Suprapubic skin (tissue), 4 donors: ENCODE data around the gene CDH6. TPM values are rescaled to one million over a fixed set of nuclear protein-coding genes. Genes with fewer than 3 reads are reported as not detected.
A peak's percentile ranks its signal among the peaks of the same experiment; 100 is the strongest.

Experiments
- DNase-seq, 2 donors: peaks; one replicate each; pipeline ENCODE4 v3.0.0-alpha.2; 2019; ENCODE audit warnings: low spot score in 2 of 2
- H3K27ac ChIP-seq: fragments of 200-600 bp; sonication (generic); one replicate; pipeline ENCODE4 v1.5.1; 2019
- H3K27me3 ChIP-seq: fragments of 200-600 bp; sonication (generic); one replicate; pipeline ENCODE4 v1.5.1; 2019
- H3K36me3 ChIP-seq: fragments of 200-600 bp; sonication (generic); one replicate; pipeline ENCODE4 v1.5.1; 2019
- H3K4me1 ChIP-seq: fragments of 200-600 bp; sonication (generic); one replicate; pipeline ENCODE4 v1.5.1; 2019
- H3K4me3 ChIP-seq: fragments of 200-600 bp; sonication (generic); one replicate; pipeline ENCODE4 v1.5.1; 2019; ENCODE audit warnings: mild to moderate bottlenecking
- H3K9me3 ChIP-seq: fragments of 200-600 bp; sonication (generic); one replicate; pipeline ENCODE4 v1.5.1; 2019
- EP300 ChIP-seq: sonication (generic); formaldehyde crosslinking; IDR thresholded peaks from one replicate; pipeline ENCODE4 v1.6.1; 2017; ENCODE audit warnings: antibody characterized with exemption
- POLR2A ChIP-seq, 2 donors: fragments of 450-650 bp; IDR thresholded peaks; one replicate each; pipeline ENCODE4 v1.6.1; 2017; ENCODE audit warnings: antibody characterized with exemption in 2 of 2, mild to moderate bottlenecking in 2 of 2, moderate library complexity in 2 of 2
- POLR2AphosphoS5 ChIP-seq, 3 donors: sonication (generic); formaldehyde crosslinking; IDR thresholded peaks; one replicate each; pipeline ENCODE4 v1.6.1; 2017; ENCODE audit warnings: antibody characterized with exemption in 3 of 3
- WGBS: methylation state at CpG from one replicate; pipeline ENCODE4 v1.1.5; 2018; 5-methylcytosine and 5-hydroxymethylcytosine counted together
- total RNA-seq, 4 donors: library from RNA; depleted of rRNA; stranded (reverse); fragments of >200 nt; gene quantifications; one replicate each; pipeline ENCODE4 v1.1.0, GENCODE V29; 2016
- TF ChIP-seq, protein P1 (sequence below), 2 donors: fragments of 200-600 bp in 1 of 2; fragments of 450-650 bp in 1 of 2; sonication (generic) in 1 of 2; IDR thresholded peaks; one replicate each; pipeline ENCODE4 v1.5.1; 2016 to 2019; ENCODE audit warnings: antibody characterized with exemption in 2 of 2, mild to moderate bottlenecking in 1 of 2, moderate library complexity in 1 of 2

Gene CDH6
- total RNA-seq, 4 donors from 2014 or later, result 0.36 to 1.8 (median 0.75) TPM

- H3K36me3 ChIP-seq, result no peaks in the 10 kb centered on the region
- no peak for DNase-seq
- H3K9me3 ChIP-seq, result no peaks in the 10 kb centered on the region
- no peaks in the 10 kb centered on the region for H3K27me3 ChIP-seq
- peaks cover 9% of the 10 kb centered on the region for H3K4me1 ChIP-seq
- no peak overlapping the region for H3K27ac ChIP-seq
- 83% methylated on average over 6 of the region's 6 CpGs for WGBS
- H3K4me3 ChIP-seq, result no peak overlapping the region
- TF ChIP-seq, protein P1, sequence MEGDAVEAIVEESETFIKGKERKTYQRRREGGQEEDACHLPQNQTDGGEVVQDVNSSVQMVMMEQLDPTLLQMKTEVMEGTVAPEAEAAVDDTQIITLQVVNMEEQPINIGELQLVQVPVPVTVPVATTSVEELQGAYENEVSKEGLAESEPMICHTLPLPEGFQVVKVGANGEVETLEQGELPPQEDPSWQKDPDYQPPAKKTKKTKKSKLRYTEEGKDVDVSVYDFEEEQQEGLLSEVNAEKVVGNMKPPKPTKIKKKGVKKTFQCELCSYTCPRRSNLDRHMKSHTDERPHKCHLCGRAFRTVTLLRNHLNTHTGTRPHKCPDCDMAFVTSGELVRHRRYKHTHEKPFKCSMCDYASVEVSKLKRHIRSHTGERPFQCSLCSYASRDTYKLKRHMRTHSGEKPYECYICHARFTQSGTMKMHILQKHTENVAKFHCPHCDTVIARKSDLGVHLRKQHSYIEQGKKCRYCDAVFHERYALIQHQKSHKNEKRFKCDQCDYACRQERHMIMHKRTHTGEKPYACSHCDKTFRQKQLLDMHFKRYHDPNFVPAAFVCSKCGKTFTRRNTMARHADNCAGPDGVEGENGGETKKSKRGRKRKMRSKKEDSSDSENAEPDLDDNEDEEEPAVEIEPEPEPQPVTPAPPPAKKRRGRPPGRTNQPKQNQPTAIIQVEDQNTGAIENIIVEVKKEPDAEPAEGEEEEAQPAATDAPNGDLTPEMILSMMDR (IDR thresholded peaks at IDR 0.05), result no peak
- TF ChIP-seq POLR2A (IDR thresholded peaks at IDR 0.05) (no peak), POLR2AphosphoS5 (IDR thresholded peaks at IDR 0.05) (no peak), EP300 (no peak)
Measured at GRCh38 chr5:31271567-31271966, 78.1 kb downstream of the CDH6 start.

DNA sequence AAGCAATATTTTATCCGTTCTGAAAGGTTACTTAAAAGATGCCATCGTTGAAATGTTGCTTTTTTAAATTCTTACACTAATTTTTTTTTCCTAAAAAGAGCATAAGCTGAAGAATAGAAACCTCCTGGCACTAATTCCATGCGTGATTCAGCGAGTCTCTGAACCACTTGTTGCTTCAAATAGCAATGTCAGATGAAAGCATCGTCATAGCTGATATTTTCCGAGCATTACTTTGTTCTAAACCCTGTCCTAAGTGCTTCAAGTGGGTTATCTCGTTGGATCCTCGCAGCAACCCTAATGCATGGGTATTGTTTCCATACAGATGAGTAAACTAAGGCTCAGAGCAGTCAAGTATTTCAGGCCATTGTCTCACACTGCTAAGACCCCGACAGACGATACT, 79.7 kb downstream of the CDH6 start:
- no peak for DNase-seq
- TF ChIP-seq POLR2AphosphoS5 (IDR thresholded peaks at IDR 0.05) (no peak), POLR2A (IDR thresholded peaks at IDR 0.05) (no peak), EP300 (no peak)
- TF ChIP-seq, protein P1 (IDR thresholded peaks at IDR 0.05), result no peak
- no peak overlapping the region for H3K27ac ChIP-seq
- WGBS, result 75% methylated on average over 10 of the region's 10 CpGs
- no peaks in the 10 kb centered on the region for H3K9me3 ChIP-seq
- no peak overlapping the region for H3K4me3 ChIP-seq
- no peaks in the 10 kb centered on the region for H3K27me3 ChIP-seq
- no peaks in the 10 kb centered on the region for H3K36me3 ChIP-seq
- H3K4me1 ChIP-seq, result peaks cover 9% of the 10 kb centered on the region

DNA sequence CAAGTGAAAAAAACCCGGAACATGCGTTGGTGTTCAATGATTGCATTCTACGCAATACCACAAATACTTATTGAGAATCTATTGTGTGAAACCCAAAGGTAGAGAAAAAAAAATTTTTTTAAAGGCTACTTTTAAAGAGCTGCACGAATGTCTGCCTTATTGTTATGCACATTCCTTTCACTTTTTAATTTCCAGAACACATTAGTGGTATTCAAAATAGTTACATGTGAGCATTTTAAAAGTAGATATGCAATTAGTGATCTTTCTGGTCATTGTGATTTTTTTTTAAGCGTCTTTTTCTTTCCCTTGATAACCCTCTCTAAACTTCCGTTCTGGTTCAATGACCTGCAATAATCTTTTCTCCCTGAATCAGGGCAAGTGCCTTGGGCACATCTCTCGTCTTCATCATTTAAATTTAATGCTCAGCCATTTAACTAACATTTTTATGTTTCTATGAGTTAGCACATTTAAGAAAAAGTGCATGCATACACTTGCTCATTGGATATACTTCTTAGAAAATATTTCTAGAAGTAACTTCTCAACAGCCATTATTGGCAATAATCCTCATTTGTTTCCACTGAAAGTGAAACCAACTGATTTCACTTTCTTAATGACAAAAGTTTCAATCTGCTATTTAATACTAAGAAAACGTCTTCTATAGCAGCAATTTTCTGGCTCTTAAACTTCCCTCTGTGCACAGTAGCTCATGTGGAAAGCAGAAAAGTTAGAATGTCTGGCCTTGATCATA, 80.3 kb downstream of the CDH6 start:
- Histone ChIP-seq H3K36me3 (no peaks in the 10 kb centered on the region), H3K27ac (no peak overlapping the region), H3K9me3 (no peaks in the 10 kb centered on the region), H3K4me1 (peaks cover 9% of the 10 kb centered on the region), H3K4me3 (peak overlapping the region; percentile 35), H3K27me3 (no peaks in the 10 kb centered on the region)
- DNase-seq, result no peak
- TF ChIP-seq EP300, result no peak
- TF ChIP-seq POLR2A (IDR thresholded peaks at IDR 0.05), result no peak
- TF ChIP-seq, protein P1 (IDR thresholded peaks at IDR 0.05), result no peak
- TF ChIP-seq POLR2AphosphoS5 (IDR thresholded peaks at IDR 0.05), result no peak
- 51% methylated on average over 8 of the region's 8 CpGs for WGBS

- no peak overlapping the region for H3K4me3 ChIP-seq
- H3K27me3 ChIP-seq, result no peaks in the 10 kb centered on the region
- TF ChIP-seq, protein P1 (IDR thresholded peaks at IDR 0.05), result no peak
- TF ChIP-seq EP300, result no peak
- no peaks in the 10 kb centered on the region for H3K9me3 ChIP-seq
- no peaks in the 10 kb centered on the region for H3K36me3 ChIP-seq
- no peak for DNase-seq
- H3K27ac ChIP-seq, result no peak overlapping the region
- H3K4me1 ChIP-seq, result no peaks in the 10 kb centered on the region
- 72% methylated on average over 4 of the region's 4 CpGs for WGBS
Measured at GRCh38 chr5:31280210-31280609, 86.7 kb downstream of the CDH6 start.

DNA sequence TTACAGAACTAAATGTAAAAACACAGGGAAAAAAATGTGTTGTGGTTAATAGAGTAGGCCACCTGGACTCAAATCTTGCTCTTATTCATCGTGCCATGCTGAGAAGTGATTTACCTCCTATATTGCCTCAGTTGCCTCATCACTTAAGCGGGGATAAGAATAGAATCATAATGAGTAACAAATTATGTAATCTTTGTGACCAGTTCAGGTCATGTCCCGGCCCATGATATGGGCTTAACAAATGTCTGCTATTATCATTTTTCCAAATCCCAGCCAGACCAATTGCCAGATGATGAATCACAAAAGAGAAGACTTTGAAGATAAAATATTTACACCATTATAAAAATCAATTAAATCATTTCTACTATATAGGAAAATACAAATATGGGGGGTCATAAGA, 89.8 kb downstream of the CDH6 start:
- Histone ChIP-seq H3K9me3 (no peaks in the 10 kb centered on the region), H3K27me3 (no peaks in the 10 kb centered on the region), H3K4me3 (no peak overlapping the region), H3K4me1 (no peaks in the 10 kb centered on the region), H3K36me3 (no peaks in the 10 kb centered on the region), H3K27ac (no peak overlapping the region)
- 58% methylated on average over 3 of the region's 3 CpGs for WGBS
- TF ChIP-seq POLR2A (IDR thresholded peaks at IDR 0.05), result no peak
- TF ChIP-seq EP300, result no peak
- TF ChIP-seq POLR2AphosphoS5 (IDR thresholded peaks at IDR 0.05), result no peak
- TF ChIP-seq, protein P1 (IDR thresholded peaks at IDR 0.05), result no peak
- no peak for DNase-seq
